ENCODE data around the gene KIF1A. TPM values are rescaled to one million over a fixed set of nuclear protein-coding genes. Genes with fewer than 3 reads are reported as not detected.
A peak's percentile ranks its signal among the peaks of the same experiment; 100 is the strongest.

Gene KIF1A
- total RNA-seq, 1 experiment from 2014 or later: 51.6 TPM

- Histone ChIP-seq H3K27me3 (ENCODE audit: control insufficient read depth, insufficient read depth, low read length) (no peaks in the 10 kb centered on the region), H3K36me3 (replicated peaks; ENCODE audit: control insufficient read depth, insufficient read depth, low read length) (peaks cover 57% of the 10 kb centered on the region), H3K4me3 (ENCODE audit: insufficient read depth, low read depth, low read length) (no peak overlapping the region)
- DNase-seq: no peak
These were observed 77.4 kb downstream of the KIF1A start for GRCh38 chr2:240742602-240743095.

- peaks cover 57% of the 10 kb centered on the region for H3K36me3 ChIP-seq (replicated peaks; ENCODE audit: control insufficient read depth, insufficient read depth, low read length)
These were observed 78.9 kb downstream of the KIF1A start for GRCh38 chr2:240741091-240741490.

GRCh38 chr2:240739797-240740196 lies 80.2 kb downstream of the KIF1A start:
- Histone ChIP-seq H3K36me3 (replicated peaks; ENCODE audit: control insufficient read depth, insufficient read depth, low read length) (peaks cover 51% of the 10 kb centered on the region), H3K4me3 (ENCODE audit: insufficient read depth, low read depth, low read length) (no peak overlapping the region), H3K27me3 (ENCODE audit: control insufficient read depth, insufficient read depth, low read length) (no peaks in the 10 kb centered on the region)
- DNase-seq: no peak

More at GRCh38 chr2:240741091-240741490, 78.9 kb downstream of the KIF1A start:
- H3K4me3 ChIP-seq (ENCODE audit: insufficient read depth, low read depth, low read length): no peak overlapping the region
- H3K27me3 ChIP-seq (ENCODE audit: control insufficient read depth, insufficient read depth, low read length): no peaks in the 10 kb centered on the region
- DNase-seq: no peak

GRCh38 chr2:240737958-240738357 lies 82.1 kb downstream of the KIF1A start:
- Histone ChIP-seq H3K4me3 (ENCODE audit: insufficient read depth, low read depth, low read length) (no peak overlapping the region), H3K27me3 (ENCODE audit: control insufficient read depth, insufficient read depth, low read length) (no peaks in the 10 kb centered on the region), H3K36me3 (replicated peaks; ENCODE audit: control insufficient read depth, insufficient read depth, low read length) (peaks cover 49% of the 10 kb centered on the region)
- no peak for DNase-seq

- DNase-seq: no peak
- Histone ChIP-seq H3K36me3 (replicated peaks; ENCODE audit: control insufficient read depth, insufficient read depth, low read length) (peaks cover 49% of the 10 kb centered on the region), H3K4me3 (ENCODE audit: insufficient read depth, low read depth, low read length) (no peak overlapping the region), H3K27me3 (ENCODE audit: control insufficient read depth, insufficient read depth, low read length) (no peaks in the 10 kb centered on the region)
These were observed 82.5 kb downstream of the KIF1A start for GRCh38 chr2:240737512-240737911.

GRCh38 chr2:240736281-240737250 lies 83.5 kb downstream of the KIF1A start:
- no peak for DNase-seq
- no peaks in the 10 kb centered on the region for H3K27me3 ChIP-seq (ENCODE audit: control insufficient read depth, insufficient read depth, low read length)

GRCh38 chr2:240735476-240735875 lies 84.5 kb downstream of the KIF1A start:
- Histone ChIP-seq H3K27me3 (ENCODE audit: control insufficient read depth, insufficient read depth, low read length) (no peaks in the 10 kb centered on the region), H3K36me3 (replicated peaks; ENCODE audit: control insufficient read depth, insufficient read depth, low read length) (peaks cover 36% of the 10 kb centered on the region), H3K4me3 (ENCODE audit: insufficient read depth, low read depth, low read length) (no peak overlapping the region)
- DNase-seq: no peak

More at GRCh38 chr2:240736281-240737250, 83.5 kb downstream of the KIF1A start:
- Histone ChIP-seq H3K36me3 (replicated peaks; ENCODE audit: control insufficient read depth, insufficient read depth, low read length) (peaks cover 42% of the 10 kb centered on the region), H3K4me3 (ENCODE audit: insufficient read depth, low read depth, low read length) (no peak overlapping the region)

GRCh38 chr2:240734756-240735155 lies 85.3 kb downstream of the KIF1A start:
- H3K4me3 ChIP-seq (ENCODE audit: insufficient read depth, low read depth, low read length): no peak overlapping the region
- no peak for DNase-seq
- H3K27me3 ChIP-seq (ENCODE audit: control insufficient read depth, insufficient read depth, low read length): no peaks in the 10 kb centered on the region
- peaks cover 34% of the 10 kb centered on the region for H3K36me3 ChIP-seq (replicated peaks; ENCODE audit: control insufficient read depth, insufficient read depth, low read length)

GRCh38 chr2:240733803-240734495 lies 86.1 kb downstream of the KIF1A start:
- H3K36me3 ChIP-seq (replicated peaks; ENCODE audit: control insufficient read depth, insufficient read depth, low read length): peaks cover 27% of the 10 kb centered on the region
- H3K27me3 ChIP-seq (ENCODE audit: control insufficient read depth, insufficient read depth, low read length): no peaks in the 10 kb centered on the region
- no peak overlapping the region for H3K4me3 ChIP-seq (ENCODE audit: insufficient read depth, low read depth, low read length)
- DNase-seq: peak; percentile 79

GRCh38 chr2:240732911-240733622 lies 87.0 kb downstream of the KIF1A start:
- peaks cover 23% of the 10 kb centered on the region for H3K36me3 ChIP-seq (replicated peaks; ENCODE audit: control insufficient read depth, insufficient read depth, low read length)
- no peak for DNase-seq
- no peaks in the 10 kb centered on the region for H3K27me3 ChIP-seq (ENCODE audit: control insufficient read depth, insufficient read depth, low read length)
- no peak overlapping the region for H3K4me3 ChIP-seq (ENCODE audit: insufficient read depth, low read depth, low read length)

- Histone ChIP-seq H3K4me3 (ENCODE audit: insufficient read depth, low read depth, low read length) (no peak overlapping the region), H3K36me3 (replicated peaks; ENCODE audit: control insufficient read depth, insufficient read depth, low read length) (peaks cover 18% of the 10 kb centered on the region), H3K27me3 (ENCODE audit: control insufficient read depth, insufficient read depth, low read length) (no peaks in the 10 kb centered on the region)
- no peak for DNase-seq
These were observed 87.8 kb downstream of the KIF1A start for GRCh38 chr2:240732184-240732583.

- no peak for DNase-seq
- Histone ChIP-seq H3K4me3 (ENCODE audit: insufficient read depth, low read depth, low read length) (no peak overlapping the region), H3K27me3 (ENCODE audit: control insufficient read depth, insufficient read depth, low read length) (no peaks in the 10 kb centered on the region), H3K36me3 (replicated peaks; ENCODE audit: control insufficient read depth, insufficient read depth, low read length) (peaks cover 15% of the 10 kb centered on the region)
These were observed 88.9 kb downstream of the KIF1A start for GRCh38 chr2:240731178-240731545.

- Histone ChIP-seq H3K4me3 (ENCODE audit: insufficient read depth, low read depth, low read length) (no peak overlapping the region), H3K36me3 (replicated peaks; ENCODE audit: control insufficient read depth, insufficient read depth, low read length) (peaks cover 19% of the 10 kb centered on the region), H3K27me3 (ENCODE audit: control insufficient read depth, insufficient read depth, low read length) (no peaks in the 10 kb centered on the region)
- no peak for DNase-seq
These were observed 89.4 kb downstream of the KIF1A start for GRCh38 chr2:240730501-240731177.

- Histone ChIP-seq H3K27me3 (ENCODE audit: control insufficient read depth, insufficient read depth, low read length) (no peaks in the 10 kb centered on the region), H3K36me3 (replicated peaks; ENCODE audit: control insufficient read depth, insufficient read depth, low read length) (peaks cover 30% of the 10 kb centered on the region), H3K4me3 (ENCODE audit: insufficient read depth, low read depth, low read length) (no peak overlapping the region)
- DNase-seq: no peak
These were observed 91.2 kb downstream of the KIF1A start for GRCh38 chr2:240728827-240729226.

Data from H7 (cell line).